ENCODE data around the gene TP53I11. TPM values are rescaled to one million over a fixed set of nuclear protein-coding genes. Genes with fewer than 3 reads are reported as not detected.

The TP53I11 gene, protein sequence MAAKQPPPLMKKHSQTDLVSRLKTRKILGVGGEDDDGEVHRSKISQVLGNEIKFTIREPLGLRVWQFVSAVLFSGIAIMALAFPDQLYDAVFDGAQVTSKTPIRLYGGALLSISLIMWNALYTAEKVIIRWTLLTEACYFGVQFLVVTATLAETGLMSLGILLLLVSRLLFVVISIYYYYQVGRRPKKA
- 10 to 100 TPM; 39.1 to 68.4 (median 51.3) TPM for polyA plus RNA-seq (ENCODE audit: insufficient read depth in 1 of 5, insufficient read length in 5 of 5, low replicate concordance in 1 of 5)
- long read RNA-seq, donor 1, transcript TP53I11-208 (7 exons, 2,647 nt), result major isoform, 10 of 208 reads
- long read RNA-seq, donor 1, partial matches to known transcripts, result 163 of 208 reads
- long read RNA-seq, donor 1, other reads (novel, unspliced or antisense), result 33 of 208 reads
- long read RNA-seq, donor 2, transcript TP53I11-208 (7 exons, 2,647 nt), result major isoform, 11 of 24 reads
- long read RNA-seq, donor 2, partial matches to known transcripts, result 13 of 24 reads
- long read RNA-seq, donor 2, other reads (novel, unspliced or antisense), result 0 of 24 reads
- long read RNA-seq, donor 3, transcript TP53I11-208 (7 exons, 2,647 nt), result major isoform, 7 of 19 reads
- long read RNA-seq, donor 3, partial matches to known transcripts, result 7 of 19 reads
- long read RNA-seq, donor 3, other reads (novel, unspliced or antisense), result 5 of 19 reads
- long read RNA-seq, donor 4, transcript TP53I11-208 (7 exons, 2,647 nt), result major isoform, 10 of 108 reads
- long read RNA-seq, donor 4, partial matches to known transcripts, result 97 of 108 reads
- long read RNA-seq, donor 4, other reads (novel, unspliced or antisense), result 0 of 108 reads
- long read RNA-seq, donor 5, transcript TP53I11-208 (7 exons, 2,647 nt), result major isoform, 9 of 12 reads
- long read RNA-seq, donor 5, partial matches to known transcripts, result 0 of 12 reads
- long read RNA-seq, donor 5, other reads (novel, unspliced or antisense), result 0 of 12 reads
- long read RNA-seq, donor 6, transcript TP53I11-208 (7 exons, 2,647 nt), result major isoform, 7 of 71 reads
- long read RNA-seq, donor 6, partial matches to known transcripts, result 36 of 71 reads
- long read RNA-seq, donor 6, other reads (novel, unspliced or antisense), result 24 of 71 reads
- long read RNA-seq, donor 7, transcript TP53I11-208 (7 exons, 2,647 nt), result major isoform, 9 of 109 reads
- long read RNA-seq, donor 7, partial matches to known transcripts, result 63 of 109 reads
- long read RNA-seq, donor 7, other reads (novel, unspliced or antisense), result 32 of 109 reads
- long read RNA-seq, donor 8, partial matches to known transcripts, result 0 of 1 reads
- long read RNA-seq, donor 8, other reads (novel, unspliced or antisense), result 0 of 1 reads

DNA sequence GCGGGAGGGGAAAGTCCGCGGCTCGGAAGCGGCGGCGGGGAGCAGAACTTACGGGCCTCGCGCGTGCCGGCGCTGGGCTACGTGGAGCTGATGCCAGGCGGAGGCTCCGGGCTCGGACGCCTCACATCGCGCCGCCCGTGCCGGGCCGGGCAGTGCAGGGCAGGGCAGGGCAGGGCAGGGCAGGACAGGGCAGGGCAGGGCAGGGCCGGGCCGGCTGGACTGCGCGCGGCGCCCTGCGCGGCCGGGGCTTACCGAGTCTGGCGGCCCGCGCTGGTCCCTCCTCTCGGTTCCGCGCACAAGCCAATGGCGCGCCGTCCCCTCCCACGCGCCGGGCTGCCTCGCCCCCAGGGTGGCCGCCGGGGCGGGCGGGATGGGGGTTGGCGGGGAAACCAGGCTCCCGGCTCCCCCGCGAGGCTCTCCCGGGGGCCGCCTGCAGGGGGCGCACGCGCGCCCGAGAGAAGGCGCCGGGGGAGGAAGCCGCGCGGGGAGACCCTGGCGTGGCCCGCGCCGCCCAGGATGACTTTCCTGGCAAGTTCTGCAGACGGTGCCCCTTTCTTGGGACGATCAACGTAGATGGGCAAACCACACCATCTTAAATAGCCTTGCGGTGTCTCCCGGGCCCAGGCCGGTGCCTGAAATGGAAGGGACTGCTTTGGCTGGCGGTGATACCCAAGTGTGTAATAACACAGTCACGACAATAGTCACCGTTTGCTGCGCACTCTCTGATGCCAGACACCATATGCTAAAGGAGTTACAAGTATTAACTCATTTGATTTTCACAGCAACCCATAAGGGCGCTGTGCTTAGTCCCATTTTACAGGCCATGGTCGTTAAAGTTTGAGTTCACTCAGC is at the start of gene TP53I11:
Gene TP53I11, minus strand, starts transcription at position 259 of the 852 bp plus-strand sequence. CDS start 12,548 bp downstream, outside the sequence.
- DNase-seq, result peak; percentile 64 to 68

DNA sequence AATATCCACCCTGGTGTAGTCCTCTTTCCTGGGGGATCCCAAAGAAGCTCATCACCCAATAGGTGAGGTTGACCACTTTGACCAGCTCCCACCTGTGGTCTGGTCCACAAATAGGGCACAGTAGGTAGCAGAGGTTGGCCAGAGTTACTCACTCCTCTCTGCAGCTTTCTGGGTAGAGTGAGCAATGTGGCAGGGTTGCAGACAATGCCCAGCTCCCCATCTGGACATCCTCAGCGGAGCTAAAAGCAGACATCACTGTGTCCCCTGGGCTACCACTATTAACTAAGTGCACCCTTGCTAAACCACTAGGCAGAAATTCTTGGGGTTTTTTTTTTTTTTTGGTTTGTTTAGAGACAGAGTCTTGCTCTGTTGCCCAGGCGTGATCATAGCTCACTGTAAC is 48.4 kb upstream of the TP53I11 start:
- no peak for DNase-seq

DNA sequence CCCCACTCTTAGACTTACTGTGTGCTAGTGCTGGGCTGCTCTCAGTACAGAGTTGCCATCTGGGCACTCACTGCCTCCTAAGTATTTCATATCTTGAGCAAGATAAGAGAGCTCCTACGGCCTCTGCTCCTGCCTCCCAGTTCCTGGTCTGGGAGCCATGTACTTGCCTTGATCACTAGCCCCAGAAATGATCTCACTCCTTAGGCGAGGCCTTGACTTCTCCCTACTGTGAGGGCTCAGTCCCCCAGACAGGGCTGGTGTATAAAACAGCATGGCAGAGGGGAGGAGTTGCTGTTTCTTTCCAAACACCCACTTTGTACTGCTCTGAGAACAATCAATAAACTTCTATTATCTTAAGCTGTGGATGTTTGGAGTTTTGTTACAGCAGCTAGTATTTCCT is 47.4 kb upstream of the TP53I11 start:
- DNase-seq, result no peak

DNA sequence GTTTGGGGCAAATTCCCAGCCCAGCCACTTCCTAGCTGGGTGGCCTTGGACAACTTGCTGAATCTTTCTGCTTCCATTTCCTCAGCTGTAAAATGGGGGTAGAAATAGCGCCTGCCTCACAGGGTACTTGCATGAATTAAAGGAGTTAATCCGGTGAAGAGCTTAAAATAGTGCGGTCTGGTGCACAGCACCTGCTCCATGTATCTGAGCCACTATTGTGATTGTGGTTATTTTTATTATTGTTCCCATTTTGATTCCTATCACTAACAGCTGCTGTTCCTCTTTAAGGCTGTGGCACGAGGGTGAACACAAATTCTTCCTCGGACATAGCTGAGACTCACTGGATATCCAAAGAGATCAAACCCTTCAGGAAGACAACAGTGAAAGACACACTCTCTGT is 46.9 kb upstream of the TP53I11 start:
- no peak for DNase-seq

DNA sequence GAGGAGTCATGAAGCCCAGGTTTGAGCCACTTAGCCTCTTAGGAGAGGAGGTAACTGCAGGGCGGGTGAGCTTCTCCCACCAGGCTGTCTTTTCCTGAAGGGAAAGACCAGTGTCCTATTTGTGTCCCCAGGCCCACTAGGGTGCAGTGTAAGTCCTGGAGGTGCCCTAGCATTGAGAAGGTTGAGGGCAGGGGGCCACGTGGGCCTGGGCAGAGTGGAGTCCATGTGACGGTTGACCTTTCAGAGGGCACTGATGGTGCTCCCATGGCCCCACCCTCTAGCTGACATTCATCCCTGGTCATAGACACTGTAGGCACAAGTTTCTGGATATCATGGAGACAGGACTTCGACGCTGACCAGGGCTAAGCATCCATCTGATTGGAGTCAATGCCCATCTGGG is 44.1 kb upstream of the TP53I11 start:
- no peak for DNase-seq

DNA sequence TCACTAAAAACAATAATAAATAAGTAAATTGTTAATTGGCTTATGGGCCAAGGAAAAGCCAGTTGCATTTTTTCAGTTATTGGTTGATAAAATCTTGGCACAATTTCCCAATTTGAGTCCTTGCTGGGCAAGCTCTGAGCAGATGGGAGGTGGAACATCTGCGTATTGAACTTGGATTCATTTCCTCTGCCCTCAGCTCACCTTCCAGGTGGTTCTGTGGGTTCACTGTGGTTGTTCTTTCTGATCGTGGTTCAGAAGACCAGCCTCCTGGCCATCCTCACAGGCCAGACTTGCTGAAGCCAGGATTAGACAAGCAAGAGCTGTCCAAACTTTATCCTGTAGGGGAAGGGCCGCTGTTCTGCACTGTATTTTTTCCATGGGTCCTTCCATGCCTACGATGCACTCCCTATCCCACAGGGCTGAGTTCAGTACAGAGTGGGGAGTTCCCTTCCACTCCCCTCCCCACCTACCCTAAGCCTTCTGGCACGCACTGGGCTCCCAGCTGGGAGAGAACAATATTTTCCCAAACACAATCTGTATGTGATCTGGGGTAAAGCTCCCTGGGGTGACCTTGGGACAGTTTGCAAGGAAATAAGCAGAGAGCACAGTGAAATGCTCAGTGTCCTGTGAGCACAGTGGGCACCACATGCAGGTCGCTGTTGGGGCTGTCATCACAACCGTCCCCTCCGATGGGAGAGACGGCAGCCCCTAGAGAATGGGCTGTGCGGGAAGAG is 43.5 kb upstream of the TP53I11 start:
- no peak for DNase-seq

DNA sequence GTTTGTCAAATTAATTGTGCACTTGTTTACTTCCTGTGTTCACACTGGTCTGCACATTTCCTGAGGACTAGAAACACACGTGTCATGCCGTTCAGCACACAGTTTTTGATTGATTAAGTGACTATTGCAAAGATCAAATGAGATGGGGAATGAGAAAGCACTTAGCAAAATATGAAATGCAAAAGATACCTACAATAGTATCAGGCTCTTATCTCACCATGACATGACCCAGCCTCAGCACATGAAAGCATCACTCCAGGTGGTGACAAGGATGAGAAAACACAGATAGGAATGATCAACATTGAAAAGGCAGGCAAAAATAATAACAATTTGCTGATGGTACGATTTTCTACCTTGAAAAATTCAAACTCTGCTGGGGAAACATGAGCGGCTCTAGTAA is 42.1 kb upstream of the TP53I11 start:
- DNase-seq, result no peak

DNA sequence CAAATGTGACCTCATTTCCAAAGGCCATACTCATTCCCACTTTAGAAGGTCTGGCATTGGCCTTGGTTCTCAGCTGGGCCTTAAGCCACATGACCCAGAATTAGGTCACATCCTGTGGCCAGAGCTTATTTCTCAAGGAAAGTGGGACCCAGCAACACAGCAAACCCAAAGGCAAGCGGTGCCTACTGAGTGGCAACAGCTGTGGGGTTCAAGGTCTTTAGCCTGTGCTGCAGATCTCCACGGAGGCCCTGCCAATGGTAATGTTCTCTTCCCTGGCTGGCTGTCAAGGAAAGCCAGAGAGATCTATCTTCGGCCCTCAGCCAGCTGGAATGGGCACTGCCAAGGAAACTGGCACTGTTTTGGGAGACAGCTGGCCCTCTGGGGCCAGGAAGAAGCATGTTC is 41.5 kb upstream of the TP53I11 start:
- DNase-seq, result no peak

DNA sequence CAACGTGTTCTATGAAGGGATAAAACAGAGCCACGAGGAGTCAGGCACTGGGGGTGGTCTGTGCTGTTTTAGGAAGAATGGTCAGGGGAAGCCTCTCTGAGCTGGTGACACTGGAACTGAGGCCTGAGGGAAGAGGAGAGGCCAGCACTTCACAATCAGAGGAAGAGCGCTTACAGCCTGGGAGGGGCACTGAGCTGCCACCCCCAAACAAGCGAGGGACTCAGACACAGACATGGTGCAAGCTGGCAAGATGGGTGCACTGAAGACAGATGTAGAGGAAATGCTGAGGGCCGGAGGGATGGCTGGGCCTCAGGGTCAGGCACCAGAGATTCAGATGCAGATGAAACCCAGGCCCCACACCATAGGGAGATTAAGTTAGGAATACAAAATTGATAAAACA is 40.0 kb upstream of the TP53I11 start:
- no peak for DNase-seq

DNA sequence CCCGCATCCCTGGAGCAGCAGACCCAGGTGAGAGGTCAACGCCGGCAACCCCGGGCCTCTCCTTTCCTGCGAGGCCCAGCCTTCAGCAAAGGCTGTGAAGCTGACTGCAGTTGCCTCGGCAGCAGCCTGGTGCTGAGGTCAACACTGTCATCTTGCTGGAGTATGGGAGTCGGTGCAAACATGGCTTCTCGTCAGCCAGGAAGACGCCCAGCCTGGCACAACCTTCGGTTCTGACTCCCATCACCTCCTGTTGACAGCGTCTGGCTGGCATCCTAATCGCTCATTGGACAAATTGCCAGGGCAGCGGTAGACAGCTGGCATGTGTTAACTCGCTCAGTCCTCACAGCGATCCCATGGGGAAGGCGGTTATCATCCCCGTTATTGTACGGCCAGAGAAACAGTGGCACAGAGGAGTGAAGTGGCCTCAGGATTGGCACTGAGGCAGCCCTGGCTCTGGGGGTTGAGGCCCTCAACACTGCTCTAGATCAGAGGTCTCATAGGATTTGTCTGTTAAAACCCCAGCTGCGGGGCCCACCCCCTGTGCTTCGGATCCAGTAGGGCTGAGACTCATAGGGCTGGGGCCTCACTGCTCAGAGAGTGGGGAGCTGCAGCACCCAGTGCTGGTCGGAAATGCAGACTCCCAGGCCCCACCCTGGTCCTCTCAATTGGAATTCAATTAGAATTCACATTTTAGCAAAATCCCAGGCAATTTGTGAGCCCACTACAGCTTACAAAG is 39.3 kb upstream of the TP53I11 start:
- no peak for DNase-seq

DNA sequence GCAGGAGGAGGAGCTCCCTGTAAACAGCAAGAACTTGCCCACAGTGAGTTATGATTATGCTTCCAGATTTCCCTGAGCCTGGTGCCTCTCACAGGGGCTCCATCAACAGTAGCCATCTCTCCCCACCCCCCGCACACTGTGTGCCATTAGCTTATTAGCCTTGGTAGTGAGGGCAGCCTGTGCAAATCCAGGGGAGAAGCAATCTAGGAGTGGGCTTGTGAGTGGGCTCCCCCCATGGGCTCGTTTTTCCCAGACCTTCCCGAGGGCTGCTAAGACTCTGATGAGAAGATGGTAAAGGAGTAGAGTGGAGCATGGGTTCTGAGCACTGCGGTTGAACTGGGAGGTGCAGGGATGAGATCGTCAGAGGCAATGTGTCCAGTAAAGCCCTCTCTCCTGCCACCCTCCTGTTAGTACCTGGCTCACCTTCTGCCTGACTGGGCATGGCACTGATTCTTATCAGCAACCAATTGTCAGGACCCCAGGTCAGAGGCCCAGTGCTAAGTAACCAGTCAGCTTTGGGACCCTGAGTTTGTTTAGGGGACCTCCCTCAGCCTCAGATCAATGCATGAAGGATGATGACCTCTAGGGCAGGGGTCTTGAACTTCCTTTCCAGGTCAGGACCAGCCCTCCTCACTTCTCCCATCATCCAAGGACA is 38.4 kb upstream of the TP53I11 start:
- DNase-seq, result no peak

DNA sequence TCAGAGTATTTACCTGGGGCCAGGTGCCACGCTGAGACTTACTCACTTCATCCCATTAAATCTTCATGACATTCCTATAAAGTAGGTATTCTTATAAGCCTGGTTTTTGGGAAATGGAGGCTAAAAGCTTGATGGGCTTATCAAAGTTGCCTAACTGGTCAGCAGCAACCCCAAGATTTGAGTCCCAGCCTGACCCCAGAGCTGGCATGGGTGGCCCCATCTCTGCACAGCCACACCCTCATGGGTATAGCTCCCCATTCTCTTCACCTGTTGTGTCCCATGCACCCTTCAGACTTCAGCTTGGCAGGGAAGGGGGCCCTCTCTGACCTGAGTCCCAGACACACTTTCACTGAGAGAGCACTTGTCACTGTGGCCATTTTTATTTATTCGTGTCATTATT is 37.4 kb upstream of the TP53I11 start:
- no peak for DNase-seq

DNA sequence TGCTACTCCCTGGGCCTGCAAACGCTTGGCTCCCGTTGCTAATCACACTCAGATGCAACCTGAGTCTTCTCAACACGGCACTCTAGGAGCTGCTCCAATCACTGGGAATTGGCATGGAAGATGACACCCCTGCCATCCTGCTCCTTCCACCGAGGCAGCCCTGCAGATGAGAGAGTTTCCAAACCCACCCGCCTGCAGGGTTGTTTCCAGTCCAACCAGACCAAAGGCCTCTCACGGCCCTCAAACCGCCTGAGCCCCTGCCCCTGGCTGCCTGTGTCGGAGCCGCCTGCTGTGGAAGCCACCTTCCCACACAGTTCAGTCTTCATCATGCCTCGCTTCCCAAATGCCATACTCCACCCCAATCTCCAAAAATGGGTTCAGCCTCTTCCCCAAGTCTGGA is 36.8 kb upstream of the TP53I11 start:
- DNase-seq, result no peak

DNA sequence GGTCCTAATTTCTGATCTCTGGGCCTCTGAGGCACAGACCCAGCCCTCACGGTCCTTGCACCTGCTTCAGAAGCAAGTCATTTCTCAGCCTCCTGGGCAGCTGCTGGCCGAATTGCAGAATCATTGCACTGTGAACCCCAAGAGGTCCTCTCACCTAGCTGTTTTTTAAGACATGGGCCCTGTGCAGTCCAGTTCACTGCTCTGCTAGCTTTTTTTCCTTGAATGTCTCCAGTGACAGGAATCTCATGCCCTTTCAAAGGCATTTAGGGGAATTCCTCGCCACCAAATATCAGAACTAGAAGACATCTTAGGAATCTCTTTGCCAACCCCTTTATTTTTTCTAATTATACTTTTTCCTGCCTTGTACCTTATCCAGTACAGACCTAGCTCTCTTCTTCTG is 35.6 kb upstream of the TP53I11 start:
- DNase-seq, result no peak

DNA sequence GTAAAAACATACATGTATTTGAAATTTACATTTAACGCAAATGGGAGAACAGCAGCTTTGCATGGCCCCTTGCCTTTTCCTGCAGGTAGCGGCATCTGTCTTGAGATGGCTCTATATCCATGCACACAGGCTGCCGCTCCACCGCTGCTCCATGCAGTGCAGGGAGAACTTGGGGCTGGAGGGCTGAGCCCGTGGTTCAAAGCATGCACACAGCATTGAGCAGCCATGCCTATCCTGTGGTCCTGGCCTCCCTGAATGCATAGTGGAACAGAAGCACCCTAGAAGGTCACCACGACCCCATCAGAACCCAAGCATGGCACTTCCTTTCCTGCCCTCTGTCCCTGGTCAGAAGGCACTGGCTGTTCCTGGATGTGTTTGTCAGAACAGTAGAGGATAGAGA is 35.0 kb upstream of the TP53I11 start:
- DNase-seq, result no peak

DNA sequence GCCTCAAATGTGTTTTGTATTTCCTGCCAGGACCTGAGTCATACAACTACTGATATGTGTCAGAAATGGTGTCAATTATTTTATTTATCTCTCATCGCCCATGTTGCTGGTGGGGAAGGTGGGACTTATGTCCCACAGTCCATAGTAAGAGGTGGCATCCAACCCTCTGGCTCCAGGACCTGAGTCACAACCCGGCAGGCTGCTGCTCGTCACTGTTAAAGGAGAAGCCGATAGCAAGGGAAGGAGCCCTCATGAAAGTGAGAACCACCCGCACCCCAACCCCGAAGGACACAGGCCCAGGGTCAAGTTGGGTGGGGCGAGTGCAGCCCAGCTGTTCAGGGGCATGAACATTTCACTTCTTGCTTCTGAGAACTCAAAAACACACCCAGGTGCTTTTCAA is 33.1 kb upstream of the TP53I11 start:
- DNase-seq, result no peak

DNA sequence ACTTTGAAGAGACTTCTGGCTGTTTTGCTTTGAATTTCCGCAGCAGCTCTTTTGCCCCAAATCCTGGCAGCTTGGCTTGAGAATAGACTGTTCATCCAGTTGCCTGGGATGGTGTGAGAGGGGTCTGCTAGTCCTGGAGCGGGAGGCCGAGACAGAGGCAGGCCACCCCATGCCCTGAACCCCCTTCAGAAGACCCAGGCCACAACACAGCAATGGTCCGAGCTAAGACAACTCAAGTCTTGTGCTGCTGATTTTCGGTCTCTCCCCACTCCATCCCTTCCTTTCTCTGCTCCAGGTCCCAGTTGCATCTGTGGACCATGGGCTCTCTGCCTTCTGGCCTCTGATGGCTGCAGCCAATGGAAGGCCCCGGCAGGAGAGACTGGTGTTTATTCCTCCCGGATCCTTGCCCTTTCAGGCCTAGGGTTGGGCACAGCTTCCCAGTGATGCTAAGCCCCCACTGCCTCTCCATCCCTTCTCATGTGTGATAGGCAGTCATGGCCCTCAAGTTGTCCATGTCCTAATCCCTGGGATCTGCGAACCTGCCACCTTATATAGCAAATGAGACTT is 31.9 kb upstream of the TP53I11 start:
- no peak for DNase-seq
